SK-N-SH treated with all-trans-retinoic acid at 6 μM for 48 hours (cell line): ENCODE data around the gene MYH11.

Experiments
- ATAC-seq: fragments of 200-7000 bp; cut with Tn5 transposase; 3 replicates; pipeline ENCODE4 v1.9.1; 2020; ENCODE audit warnings: mild to moderate bottlenecking, moderate library complexity
- ARNTL ChIP-seq: fragments of 450-650 bp; formaldehyde crosslinking; IDR thresholded peaks from 2 replicates; pipeline ENCODE4 v1.5.0; 2020; ENCODE audit warnings: low read depth, mild to moderate bottlenecking, moderate library complexity, borderline replicate concordance
- BACH2 ChIP-seq: fragments of 250-450 bp; sonication (Bioruptor Pico); IDR thresholded peaks from 2 replicates; pipeline ENCODE4 v1.9.0; 2021; ENCODE audit warnings: mild to moderate bottlenecking, borderline replicate concordance
- CREB5 ChIP-seq: fragments of 250-450 bp; sonication (Bioruptor Pico); IDR thresholded peaks from 2 replicates; pipeline ENCODE4 v1.5.1; 2020; ENCODE audit warnings: low read depth, mild to moderate bottlenecking, moderate library complexity
- CSDC2 ChIP-seq: fragments of 250-450 bp; sonication (Bioruptor Pico); IDR thresholded peaks from 2 replicates; pipeline ENCODE4 v1.5.0; 2020; ENCODE audit warnings: mild to moderate bottlenecking, moderate library complexity
- CSRNP3 ChIP-seq: fragments of 250-450 bp; sonication (Bioruptor Pico); IDR thresholded peaks from 2 replicates; pipeline ENCODE4 v1.5.1; 2021; ENCODE audit warnings: mild to moderate bottlenecking, moderate library complexity
- ESRRG ChIP-seq: fragments of 250-450 bp; sonication (Bioruptor Pico); IDR thresholded peaks from 2 replicates; pipeline ENCODE4 v1.6.1; 2021; ENCODE audit warnings: mild to moderate bottlenecking
- GLIS3 ChIP-seq: fragments of 250-450 bp; sonication (Bioruptor Pico); IDR thresholded peaks from 2 replicates; pipeline ENCODE4 v1.5.0; 2020; ENCODE audit warnings: mild to moderate bottlenecking, moderate library complexity
- ISL1 ChIP-seq: fragments of 250-450 bp; sonication (Bioruptor Pico); IDR thresholded peaks from 2 replicates; pipeline ENCODE4 v2.1.2; 2022; ENCODE audit warnings: mild to moderate bottlenecking, moderate library complexity
- OSR1 ChIP-seq: fragments of 250-450 bp; sonication (Bioruptor Pico); IDR thresholded peaks from 2 replicates; pipeline ENCODE4 v1.8.0; 2022; ENCODE audit warnings: moderate library complexity, mild to moderate bottlenecking, inconsistent platforms
- PATZ1 ChIP-seq: fragments of 250-450 bp; sonication (Bioruptor Pico); IDR thresholded peaks from 2 replicates; pipeline ENCODE4 v1.8.0; 2020; ENCODE audit warnings: mild to moderate bottlenecking, moderate library complexity, borderline replicate concordance
- PPARA ChIP-seq: fragments of 250-450 bp; sonication (Bioruptor Pico); IDR thresholded peaks from 2 replicates; pipeline ENCODE4 v1.5.0; 2020; ENCODE audit warnings: mild to moderate bottlenecking, borderline replicate concordance
- RARB ChIP-seq: fragments of 250-450 bp; sonication (Bioruptor Pico); IDR thresholded peaks from 2 replicates; pipeline ENCODE4 v1.8.0; 2021; ENCODE audit warnings: mild to moderate bottlenecking, moderate library complexity
- SNAI2 ChIP-seq: fragments of 250-450 bp; sonication (Bioruptor Pico); IDR thresholded peaks from 2 replicates; pipeline ENCODE4 v1.5.0; 2020; ENCODE audit warnings: mild to moderate bottlenecking, moderate library complexity
- TCF4 ChIP-seq: fragments of 250-450 bp; sonication (Bioruptor Pico); IDR thresholded peaks from 2 replicates; pipeline ENCODE4 v1.8.0; 2021; ENCODE audit warnings: mild to moderate bottlenecking, moderate library complexity, borderline replicate concordance
- TOX ChIP-seq: fragments of 250-450 bp; sonication (Bioruptor Pico); IDR thresholded peaks from 2 replicates; pipeline ENCODE4 v1.8.0; 2021; ENCODE audit warnings: mild to moderate bottlenecking, moderate library complexity, borderline replicate concordance
- TSHZ2 ChIP-seq: fragments of 250-450 bp; sonication (Bioruptor Pico); IDR thresholded peaks from 2 replicates; pipeline ENCODE4 v1.5.0; 2020; ENCODE audit warnings: mild to moderate bottlenecking, moderate library complexity
- ZC3H10 ChIP-seq: fragments of 250-450 bp; sonication (Bioruptor Pico); IDR thresholded peaks from 2 replicates; pipeline ENCODE4 v1.5.1; 2021; ENCODE audit warnings: mild to moderate bottlenecking, moderate library complexity
- ZFP3 ChIP-seq: fragments of 250-450 bp; sonication (Bioruptor Pico); IDR thresholded peaks from 2 replicates; pipeline ENCODE4 v1.5.0; 2020; ENCODE audit warnings: mild to moderate bottlenecking, moderate library complexity
- ZFP30 ChIP-seq: fragments of 450-650 bp; formaldehyde crosslinking; IDR thresholded peaks from 2 replicates; pipeline ENCODE4 v1.5.0; 2022; ENCODE audit warnings: mild to moderate bottlenecking, moderate library complexity
- ZNF565 ChIP-seq: fragments of 450-650 bp; formaldehyde crosslinking; conservative IDR thresholded peaks from 2 replicates; pipeline ENCODE4 v1.5.0; 2020; ENCODE audit warnings: low read depth, mild to moderate bottlenecking, moderate library complexity
- ZNF70 ChIP-seq: fragments of 450-650 bp; formaldehyde crosslinking; IDR thresholded peaks from 2 replicates; pipeline ENCODE4 v1.5.0; 2020; ENCODE audit warnings: mild to moderate bottlenecking, moderate library complexity
- ZNF8 ChIP-seq: fragments of 450-650 bp; formaldehyde crosslinking; IDR thresholded peaks from 2 replicates; pipeline ENCODE4 v1.5.0; 2020; ENCODE audit warnings: mild to moderate bottlenecking, moderate library complexity

The MYH11 gene

GRCh38 chr16:15874745-15875314 is 18.0 kb upstream of the MYH11 start:
- no peak for TF ChIP-seq ZC3H10
- TF ChIP-seq, all 23 proteins: peak for 0
- ATAC-seq: peak; percentile 94

- TF ChIP-seq OSR1 (CRISPR knock-in tag): no peak
- TF ChIP-seq ZC3H10: no peak
- no peak for TF ChIP-seq ZFP3 (CRISPR knock-in tag)
- TF ChIP-seq CSRNP3 (CRISPR knock-in tag): no peak
- TF ChIP-seq CREB5 (CRISPR knock-in tag): no peak
- no peak for TF ChIP-seq TSHZ2 (CRISPR knock-in tag)
- no peak for TF ChIP-seq BACH2 (CRISPR knock-in tag)
- TF ChIP-seq ARNTL (CRISPR knock-in tag): no peak
- TF ChIP-seq ESRRG (CRISPR knock-in tag): no peak
- no peak for TF ChIP-seq ZNF70
- TF ChIP-seq SNAI2: no peak
- TF ChIP-seq TCF4 (CRISPR knock-in tag): no peak
- TF ChIP-seq ZFP30 (CRISPR knock-in tag): no peak
- TF ChIP-seq ZNF565: no peak
- TF ChIP-seq RARB: no peak
- no peak for TF ChIP-seq PATZ1 (CRISPR knock-in tag)
- ATAC-seq: no peak
These were observed 16.9 kb upstream of the MYH11 start for GRCh38 chr16:15873737-15874136.

- no peak for ATAC-seq
These were observed 16.5 kb upstream of the MYH11 start for GRCh38 chr16:15873301-15873700.

More at GRCh38 chr16:15873301-15873700, 16.5 kb upstream of the MYH11 start:
- TF ChIP-seq SNAI2 (no peak), ZNF8 (CRISPR knock-in tag) (no peak), PATZ1 (CRISPR knock-in tag) (no peak), TOX (CRISPR knock-in tag) (no peak), ISL1 (CRISPR knock-in tag) (no peak), ARNTL (CRISPR knock-in tag) (no peak), TSHZ2 (CRISPR knock-in tag) (no peak), ZNF70 (no peak), PPARA (CRISPR knock-in tag) (no peak), CSDC2 (CRISPR knock-in tag) (no peak), BACH2 (CRISPR knock-in tag) (no peak), CSRNP3 (CRISPR knock-in tag) (no peak), RARB (no peak), ZNF565 (no peak), GLIS3 (CRISPR knock-in tag) (no peak), OSR1 (CRISPR knock-in tag) (no peak), TCF4 (CRISPR knock-in tag) (no peak), CREB5 (CRISPR knock-in tag) (no peak), ZC3H10 (no peak), ZFP3 (CRISPR knock-in tag) (no peak)
